ENCODE data around the gene CHURC1. TPM values are rescaled to one million over a fixed set of nuclear protein-coding genes. Genes with fewer than 3 reads are reported as not detected.

The CHURC1 gene
- polyA plus RNA-seq, 1 donor (not counting 4 experiments of a cell fraction or from before 2014, with no cell fraction given), result 126 TPM

DNA sequence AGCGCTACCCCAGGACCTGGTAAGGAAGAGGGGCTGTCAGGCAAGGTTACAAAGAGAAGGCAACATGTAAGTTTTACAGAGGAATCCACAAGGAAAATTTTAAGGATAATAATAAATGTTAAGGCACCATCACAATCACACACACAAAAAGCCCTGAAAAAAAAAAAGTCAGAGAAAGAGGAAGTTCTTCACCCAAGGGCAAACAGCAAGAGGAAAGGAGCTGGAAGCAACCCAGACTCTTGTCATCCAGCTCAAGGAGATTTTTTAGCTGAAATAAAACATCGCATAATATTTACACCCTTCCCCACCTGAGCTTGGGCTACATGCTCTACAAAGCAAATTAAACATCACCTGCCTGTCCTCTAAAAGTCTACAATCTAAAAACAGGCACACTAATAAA is 44.1 kb upstream of the CHURC1 start:
- dilution Hi-C loops (cut with MboI; ENCODE audit: extremely low pct_ligation_motif_present, low sequenced_read_pairs), result no loop called here
- DNase-seq (ENCODE audit: low read depth, low spot score) (no peak), FAIRE-seq (no peak)
- Histone ChIP-seq H3K4me3 (ENCODE audit: control insufficient read depth in 2 of 3, extremely low read depth in 1 of 3, insufficient read depth in 2 of 3, low read depth in 1 of 3, low read length in 3 of 3) (no peak overlapping the region), H2AFZ (ENCODE audit: control insufficient read depth, low read length) (no peak overlapping the region), H4K20me1 (ENCODE audit: control insufficient read depth, extremely low read depth, insufficient read depth, low read length) (no peaks in the 10 kb centered on the region), H3K79me2 (ENCODE audit: control insufficient read depth, insufficient read depth, low read length) (no peaks in the 10 kb centered on the region), H3K9ac (ENCODE audit: control insufficient read depth, extremely low read depth, insufficient read depth, low read length) (no peak overlapping the region), H3K36me3 (ENCODE audit: control insufficient read depth in 2 of 2, extremely low read depth in 1 of 2, insufficient read depth in 2 of 2, low read length in 2 of 2) (no peaks in the 10 kb centered on the region), H3K4me1 (ENCODE audit: control insufficient read depth, extremely low read depth, insufficient read depth, low read length) (no peaks in the 10 kb centered on the region), H3K27me3 (ENCODE audit: control insufficient read depth, extremely low read depth, insufficient read depth, low read length) (peaks cover 8% of the 10 kb centered on the region), H3K9me3 (ENCODE audit: control insufficient read depth, low read depth, low read length) (peaks cover 3% of the 10 kb centered on the region), H3K27ac (ENCODE audit: control insufficient read depth, insufficient read depth, low read length) (no peak overlapping the region), H3K9me1 (ENCODE audit: control insufficient read depth, extremely low read depth, insufficient read depth, low read length) (no peaks in the 10 kb centered on the region), H3K4me2 (ENCODE audit: control insufficient read depth, extremely low read depth, insufficient read depth, low read depth, low read length) (no peak overlapping the region)
- no peak for TF ChIP-seq EZH2 (IDR thresholded peaks at IDR 0.05; ENCODE audit: low read length)
- TF ChIP-seq, protein P1, sequence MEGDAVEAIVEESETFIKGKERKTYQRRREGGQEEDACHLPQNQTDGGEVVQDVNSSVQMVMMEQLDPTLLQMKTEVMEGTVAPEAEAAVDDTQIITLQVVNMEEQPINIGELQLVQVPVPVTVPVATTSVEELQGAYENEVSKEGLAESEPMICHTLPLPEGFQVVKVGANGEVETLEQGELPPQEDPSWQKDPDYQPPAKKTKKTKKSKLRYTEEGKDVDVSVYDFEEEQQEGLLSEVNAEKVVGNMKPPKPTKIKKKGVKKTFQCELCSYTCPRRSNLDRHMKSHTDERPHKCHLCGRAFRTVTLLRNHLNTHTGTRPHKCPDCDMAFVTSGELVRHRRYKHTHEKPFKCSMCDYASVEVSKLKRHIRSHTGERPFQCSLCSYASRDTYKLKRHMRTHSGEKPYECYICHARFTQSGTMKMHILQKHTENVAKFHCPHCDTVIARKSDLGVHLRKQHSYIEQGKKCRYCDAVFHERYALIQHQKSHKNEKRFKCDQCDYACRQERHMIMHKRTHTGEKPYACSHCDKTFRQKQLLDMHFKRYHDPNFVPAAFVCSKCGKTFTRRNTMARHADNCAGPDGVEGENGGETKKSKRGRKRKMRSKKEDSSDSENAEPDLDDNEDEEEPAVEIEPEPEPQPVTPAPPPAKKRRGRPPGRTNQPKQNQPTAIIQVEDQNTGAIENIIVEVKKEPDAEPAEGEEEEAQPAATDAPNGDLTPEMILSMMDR (optimal IDR thresholded peaks at IDR 0.05 in 1 of 3, IDR thresholded peaks at IDR 0.05 in 1 of 3, conservative IDR thresholded peaks at IDR 0.05 in 1 of 3; ENCODE audit: extremely low read depth in 1 of 3, insufficient read depth in 2 of 3, low read length in 3 of 3), result no peak

DNA sequence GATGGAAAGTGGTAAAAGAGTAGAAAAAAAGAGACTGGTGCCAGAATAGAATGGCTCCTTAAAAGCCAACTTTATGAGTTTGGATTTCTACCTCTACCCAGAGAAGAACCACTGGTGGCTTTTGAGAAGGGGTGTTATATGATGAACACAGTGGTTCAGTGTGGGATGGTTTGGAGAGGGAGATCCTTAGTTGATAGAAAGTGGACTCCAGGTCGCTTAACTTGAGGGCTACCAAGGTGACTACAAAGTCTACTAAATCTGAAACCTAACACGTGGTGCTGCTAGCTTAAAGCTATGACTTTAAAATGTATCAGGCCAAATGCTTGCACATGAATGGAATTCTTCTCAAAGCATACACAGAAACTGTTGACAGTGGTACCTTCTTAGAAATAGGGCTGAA is 42.9 kb upstream of the CHURC1 start:
- H3K4me1 ChIP-seq (ENCODE audit: control insufficient read depth, extremely low read depth, insufficient read depth, low read length), result no peaks in the 10 kb centered on the region
- H3K27me3 ChIP-seq (ENCODE audit: control insufficient read depth, extremely low read depth, insufficient read depth, low read length), result peaks cover 7% of the 10 kb centered on the region
- H3K36me3 ChIP-seq (ENCODE audit: control insufficient read depth in 2 of 2, extremely low read depth in 1 of 2, insufficient read depth in 2 of 2, low read length in 2 of 2), result no peaks in the 10 kb centered on the region
- no peak overlapping the region for H2AFZ ChIP-seq (ENCODE audit: control insufficient read depth, low read length)
- FAIRE-seq (no peak), DNase-seq (ENCODE audit: low read depth, low spot score) (no peak)
- no peaks in the 10 kb centered on the region for H3K79me2 ChIP-seq (ENCODE audit: control insufficient read depth, insufficient read depth, low read length)
- H3K9me1 ChIP-seq (ENCODE audit: control insufficient read depth, extremely low read depth, insufficient read depth, low read length), result no peaks in the 10 kb centered on the region
- no peak overlapping the region for H3K27ac ChIP-seq (ENCODE audit: control insufficient read depth, insufficient read depth, low read length)
- H4K20me1 ChIP-seq (ENCODE audit: control insufficient read depth, extremely low read depth, insufficient read depth, low read length), result no peaks in the 10 kb centered on the region
- no peak for TF ChIP-seq EZH2 (IDR thresholded peaks at IDR 0.05; ENCODE audit: low read length)
- no peak overlapping the region for H3K4me2 ChIP-seq (ENCODE audit: control insufficient read depth, extremely low read depth, insufficient read depth, low read depth, low read length)
- no peak overlapping the region for H3K9ac ChIP-seq (ENCODE audit: control insufficient read depth, extremely low read depth, insufficient read depth, low read length)
- no peak overlapping the region for H3K4me3 ChIP-seq (ENCODE audit: control insufficient read depth in 2 of 3, extremely low read depth in 1 of 3, insufficient read depth in 2 of 3, low read depth in 1 of 3, low read length in 3 of 3)
- dilution Hi-C loops (cut with MboI; ENCODE audit: extremely low pct_ligation_motif_present, low sequenced_read_pairs), result no loop called here
- H3K9me3 ChIP-seq (ENCODE audit: control insufficient read depth, low read depth, low read length), result peaks cover 3% of the 10 kb centered on the region

DNA sequence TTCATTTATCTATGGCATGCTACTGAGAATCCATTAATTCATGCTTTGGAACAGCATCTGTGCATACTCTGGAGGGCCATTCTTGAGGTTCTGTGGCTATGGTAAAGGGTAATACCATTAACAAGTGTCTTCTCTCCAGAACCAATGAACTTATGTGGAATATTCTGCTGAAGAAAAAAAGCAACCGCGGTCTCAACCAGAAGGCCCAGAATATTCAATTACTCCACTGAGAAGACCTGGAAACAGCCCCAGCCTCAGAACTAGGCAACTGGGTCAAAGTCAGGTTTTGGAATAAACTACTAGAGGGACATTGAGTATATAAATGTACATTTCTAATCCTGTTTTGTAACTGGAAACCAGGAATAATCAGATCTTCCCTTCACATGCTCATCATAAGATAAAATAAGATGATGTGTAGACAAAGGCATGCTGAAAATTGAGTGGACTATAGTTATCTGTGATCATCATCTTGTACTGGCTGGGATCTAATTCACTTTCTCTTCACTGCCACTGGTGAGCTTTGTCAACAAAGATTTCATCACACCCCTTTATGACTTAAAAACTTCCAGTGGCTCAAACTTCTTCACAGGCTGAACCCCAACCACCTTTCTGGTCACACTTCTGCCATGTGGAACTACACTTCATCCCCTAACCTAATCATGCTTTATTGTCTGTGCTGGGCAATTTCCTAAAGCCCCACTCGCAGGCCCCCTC is 40.6 kb upstream of the CHURC1 start:
- Histone ChIP-seq H3K27ac (ENCODE audit: control insufficient read depth, insufficient read depth, low read length) (no peak overlapping the region), H3K36me3 (ENCODE audit: control insufficient read depth in 2 of 2, extremely low read depth in 1 of 2, insufficient read depth in 2 of 2, low read length in 2 of 2) (no peaks in the 10 kb centered on the region), H3K9me3 (ENCODE audit: control insufficient read depth, low read depth, low read length) (peaks cover 3% of the 10 kb centered on the region), H3K4me2 (ENCODE audit: control insufficient read depth, extremely low read depth, insufficient read depth, low read depth, low read length) (no peak overlapping the region), H2AFZ (ENCODE audit: control insufficient read depth, low read length) (no peak overlapping the region), H3K4me3 (ENCODE audit: control insufficient read depth in 2 of 3, extremely low read depth in 1 of 3, insufficient read depth in 2 of 3, low read depth in 1 of 3, low read length in 3 of 3) (no peak overlapping the region), H3K4me1 (ENCODE audit: control insufficient read depth, extremely low read depth, insufficient read depth, low read length) (no peaks in the 10 kb centered on the region), H3K27me3 (ENCODE audit: control insufficient read depth, extremely low read depth, insufficient read depth, low read length) (peaks cover 23% of the 10 kb centered on the region), H3K9me1 (ENCODE audit: control insufficient read depth, extremely low read depth, insufficient read depth, low read length) (no peaks in the 10 kb centered on the region), H3K79me2 (ENCODE audit: control insufficient read depth, insufficient read depth, low read length) (no peaks in the 10 kb centered on the region), H3K9ac (ENCODE audit: control insufficient read depth, extremely low read depth, insufficient read depth, low read length) (no peak overlapping the region), H4K20me1 (ENCODE audit: control insufficient read depth, extremely low read depth, insufficient read depth, low read length) (no peaks in the 10 kb centered on the region)
- dilution Hi-C loops (cut with MboI; ENCODE audit: extremely low pct_ligation_motif_present, low sequenced_read_pairs), result no loop called here
- DNase-seq (ENCODE audit: low read depth, low spot score) (no peak), FAIRE-seq (no peak)
- TF ChIP-seq, protein P1 (optimal IDR thresholded peaks at IDR 0.05 in 1 of 3, IDR thresholded peaks at IDR 0.05 in 1 of 3, conservative IDR thresholded peaks at IDR 0.05 in 1 of 3; ENCODE audit: extremely low read depth in 1 of 3, insufficient read depth in 2 of 3, low read length in 3 of 3), result no peak
- TF ChIP-seq EZH2 (IDR thresholded peaks at IDR 0.05; ENCODE audit: low read length), result no peak

All from keratinocyte (primary cell).